ENCODE data around the gene TTBK2. TPM values are rescaled to one million over a fixed set of nuclear protein-coding genes. Genes with fewer than 3 reads are reported as not detected.

TTBK2 gene
- total RNA-seq, 1 experiment from 2014 or later = 25.5 TPM

DNA sequence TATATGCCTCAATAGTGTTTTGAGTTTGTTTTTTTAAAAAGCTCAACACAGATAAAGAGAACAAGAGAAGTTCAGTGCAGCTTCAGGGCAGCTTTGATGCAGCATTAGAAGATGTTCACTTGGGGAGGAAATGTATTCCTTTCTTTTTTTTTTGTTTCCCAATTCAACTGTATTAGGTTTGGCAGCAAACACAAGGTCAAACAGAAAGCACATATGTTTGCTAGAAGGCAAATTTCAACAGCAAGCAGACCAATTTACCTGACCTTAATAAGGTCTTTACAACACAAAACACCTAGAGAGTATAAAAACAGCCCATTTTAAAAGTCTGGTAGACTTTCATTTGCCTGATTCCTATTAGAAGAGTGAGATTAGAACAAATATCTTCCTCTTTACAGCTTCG lies 176.4 kb downstream of the TTBK2 start:
- H3K36me3 Mint-ChIP-seq (ENCODE audit: insufficient read depth, unreplicated experiment) = peaks cover 45% of the 10 kb centered on the region
- TF ChIP-seq, protein P1, sequence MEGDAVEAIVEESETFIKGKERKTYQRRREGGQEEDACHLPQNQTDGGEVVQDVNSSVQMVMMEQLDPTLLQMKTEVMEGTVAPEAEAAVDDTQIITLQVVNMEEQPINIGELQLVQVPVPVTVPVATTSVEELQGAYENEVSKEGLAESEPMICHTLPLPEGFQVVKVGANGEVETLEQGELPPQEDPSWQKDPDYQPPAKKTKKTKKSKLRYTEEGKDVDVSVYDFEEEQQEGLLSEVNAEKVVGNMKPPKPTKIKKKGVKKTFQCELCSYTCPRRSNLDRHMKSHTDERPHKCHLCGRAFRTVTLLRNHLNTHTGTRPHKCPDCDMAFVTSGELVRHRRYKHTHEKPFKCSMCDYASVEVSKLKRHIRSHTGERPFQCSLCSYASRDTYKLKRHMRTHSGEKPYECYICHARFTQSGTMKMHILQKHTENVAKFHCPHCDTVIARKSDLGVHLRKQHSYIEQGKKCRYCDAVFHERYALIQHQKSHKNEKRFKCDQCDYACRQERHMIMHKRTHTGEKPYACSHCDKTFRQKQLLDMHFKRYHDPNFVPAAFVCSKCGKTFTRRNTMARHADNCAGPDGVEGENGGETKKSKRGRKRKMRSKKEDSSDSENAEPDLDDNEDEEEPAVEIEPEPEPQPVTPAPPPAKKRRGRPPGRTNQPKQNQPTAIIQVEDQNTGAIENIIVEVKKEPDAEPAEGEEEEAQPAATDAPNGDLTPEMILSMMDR (IDR thresholded peaks at IDR 0.05; ENCODE audit: unreplicated experiment) = no peak
- H3K27me3 Mint-ChIP-seq (ENCODE audit: insufficient read depth, unreplicated experiment) = no peaks in the 10 kb centered on the region
- POLR2A ChIA-PET = no interaction called here
- intact Hi-C loops (cut with micrococcal nuclease) = no loop called here
- no peaks in the 10 kb centered on the region for H3K4me1 Mint-ChIP-seq (ENCODE audit: insufficient read depth, unreplicated experiment)
- no peak overlapping the region for H3K27ac Mint-ChIP-seq (ENCODE audit: low read depth, unreplicated experiment)
- DNase-seq (ENCODE audit: unreplicated experiment) = no peak
- CTCF ChIA-PET = interaction anchor here (0.6 to 0.7 kb wide), 2 partner anchors 182 to 541 kb away, joined by 3 to 4 read pairs; no protein-coding TSS in a partner anchor
- no peaks in the 10 kb centered on the region for H3K9me3 Mint-ChIP-seq (ENCODE audit: unreplicated experiment)
- no TSS peak for BruUV-seq (replicated peaks)
- no peak overlapping the region for H3K4me3 Mint-ChIP-seq (ENCODE audit: unreplicated experiment)

DNA sequence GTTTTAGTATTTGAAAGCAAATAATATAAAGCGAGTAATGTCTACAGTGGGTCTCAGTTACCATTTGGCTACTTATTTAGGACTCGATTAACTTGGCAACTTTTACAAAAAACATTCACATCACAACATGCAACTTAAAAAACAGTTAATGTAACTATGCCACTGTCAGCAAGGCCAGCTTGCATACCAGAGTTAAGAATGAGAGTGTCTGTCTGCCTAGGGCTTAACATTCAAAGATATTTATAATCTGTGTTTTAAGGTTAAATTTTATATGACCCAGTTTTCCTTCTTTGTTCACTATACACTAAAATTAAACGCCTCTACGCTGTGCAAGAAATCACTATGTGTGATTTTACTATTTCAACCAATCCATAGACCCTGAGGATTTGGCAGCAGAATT lies 178.4 kb downstream of the TTBK2 start:
- Mint-ChIP-seq H3K4me1 (ENCODE audit: insufficient read depth, unreplicated experiment) (no peaks in the 10 kb centered on the region), H3K27ac (ENCODE audit: low read depth, unreplicated experiment) (no peak overlapping the region), H3K9me3 (ENCODE audit: unreplicated experiment) (no peaks in the 10 kb centered on the region), H3K4me3 (ENCODE audit: unreplicated experiment) (no peak overlapping the region), H3K27me3 (ENCODE audit: insufficient read depth, unreplicated experiment) (no peaks in the 10 kb centered on the region), H3K36me3 (ENCODE audit: insufficient read depth, unreplicated experiment) (peaks cover 38% of the 10 kb centered on the region)
- intact Hi-C loops (cut with micrococcal nuclease) = no loop called here
- no TSS peak for BruUV-seq (replicated peaks)
- CTCF ChIA-PET = interaction anchor here (0.5 to 0.6 kb wide), 2 partner anchors 39 to 181 kb away, joined by 3 to 4 read pairs; no protein-coding TSS in a partner anchor
- no peak for DNase-seq (ENCODE audit: unreplicated experiment)
- TF ChIP-seq, protein P1 (IDR thresholded peaks at IDR 0.05; ENCODE audit: unreplicated experiment) = no peak
- POLR2A ChIA-PET = no interaction called here

GRCh38 chr15:42741710-42742109 lies 178.9 kb downstream of the TTBK2 start:
- DNase-seq (ENCODE audit: unreplicated experiment) = no peak
- intact Hi-C loops (cut with micrococcal nuclease) = no loop called here
- ChIA-PET CTCF (interaction anchor here (0.6 kb wide), 1 partner anchor 181 kb away, joined by 4 read pairs; no protein-coding TSS in a partner anchor), POLR2A (no interaction called here)
- BruUV-seq (replicated peaks) = no TSS peak
- no peak overlapping the region for H3K4me3 Mint-ChIP-seq (ENCODE audit: unreplicated experiment)
- H3K27me3 Mint-ChIP-seq (ENCODE audit: insufficient read depth, unreplicated experiment) = no peaks in the 10 kb centered on the region
- H3K36me3 Mint-ChIP-seq (ENCODE audit: insufficient read depth, unreplicated experiment) = peaks cover 38% of the 10 kb centered on the region
- no peaks in the 10 kb centered on the region for H3K9me3 Mint-ChIP-seq (ENCODE audit: unreplicated experiment)
- no peak overlapping the region for H3K27ac Mint-ChIP-seq (ENCODE audit: low read depth, unreplicated experiment)
- TF ChIP-seq, protein P1 (IDR thresholded peaks at IDR 0.05; ENCODE audit: unreplicated experiment) = no peak
- no peaks in the 10 kb centered on the region for H3K4me1 Mint-ChIP-seq (ENCODE audit: insufficient read depth, unreplicated experiment)

DNA sequence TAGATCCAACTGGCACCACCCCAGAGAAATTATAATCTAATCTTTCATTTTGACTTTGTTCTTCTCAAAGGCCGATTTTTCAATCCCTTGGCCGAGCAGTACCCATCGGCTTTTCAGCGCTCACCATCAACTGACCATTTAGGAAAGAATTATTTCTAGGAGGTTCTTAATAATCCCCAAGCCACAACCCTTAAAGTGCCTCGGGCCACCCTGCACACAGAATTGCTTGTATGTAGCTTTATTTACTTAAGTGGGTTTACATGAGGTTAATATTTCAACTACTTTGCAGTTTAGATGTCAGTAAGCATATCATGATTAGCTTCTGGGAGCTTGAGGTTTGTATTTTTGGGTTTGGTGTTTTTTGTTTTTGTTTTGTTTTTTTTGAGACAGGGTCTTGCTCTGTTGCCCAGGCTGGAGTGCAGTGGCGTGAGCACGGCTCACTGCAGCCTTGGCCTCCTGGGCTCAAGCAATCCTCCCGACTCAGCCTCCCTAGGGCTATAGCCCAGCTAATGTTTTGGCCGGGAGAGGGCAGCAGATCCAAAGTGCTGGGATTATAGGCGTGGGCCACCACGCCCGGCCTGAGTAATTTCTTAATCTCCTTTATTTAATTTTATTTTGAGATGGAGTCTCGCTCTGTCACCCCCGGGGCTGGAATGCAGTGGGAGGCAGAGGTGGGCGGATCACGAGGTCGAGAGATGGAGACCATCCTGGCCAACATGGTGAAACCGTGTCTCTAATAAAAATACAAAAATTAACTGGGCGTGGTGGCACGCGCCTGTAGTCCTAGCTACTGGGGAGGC lies 182.8 kb downstream of the TTBK2 start:
- Mint-ChIP-seq H3K4me3 (ENCODE audit: unreplicated experiment) (peak overlapping the region; percentile 75), H3K36me3 (ENCODE audit: insufficient read depth, unreplicated experiment) (peaks cover 36% of the 10 kb centered on the region), H3K9me3 (ENCODE audit: unreplicated experiment) (no peaks in the 10 kb centered on the region), H3K4me1 (ENCODE audit: insufficient read depth, unreplicated experiment) (no peaks in the 10 kb centered on the region), H3K27me3 (ENCODE audit: insufficient read depth, unreplicated experiment) (no peaks in the 10 kb centered on the region), H3K27ac (ENCODE audit: low read depth, unreplicated experiment) (peak overlapping the region; percentile 12)
- POLR2A ChIA-PET = interaction anchor here (0.6 to 2.1 kb wide), 3 partner anchors 9 to 189 kb away, joined by 3 to 7 read pairs (median 3); no protein-coding TSS in a partner anchor
- CTCF ChIA-PET = interaction anchor here (0.5 to 3.0 kb wide), 19 partner anchors 10 to 238 kb away, joined by 3 to 24 read pairs (median 4); no protein-coding TSS in a partner anchor
- intact Hi-C loops (cut with micrococcal nuclease) = loop anchor here (1.0 kb wide), 1 partner anchor 189 kb away; no protein-coding TSS in a partner anchor
- TSS peak; percentile 59 for BruUV-seq (replicated peaks)
- DNase-seq (ENCODE audit: unreplicated experiment) = peak; percentile 62
- TF ChIP-seq, protein P1 (IDR thresholded peaks at IDR 0.05; ENCODE audit: unreplicated experiment) = peak; percentile 67

All from MCF 10A (cell line).